ENCODE measurements around the gene PNRC2. TPM values are rescaled to one million over a fixed set of nuclear protein-coding genes. Genes with fewer than 3 reads are reported as not detected.

Gene PNRC2
- total and polyA plus RNA-seq, 2 of the 13 experiments (the other 11 are each of a cell fraction or from before 2014, with no cell fraction given) = 74.9 to 97.5 TPM

DNA sequence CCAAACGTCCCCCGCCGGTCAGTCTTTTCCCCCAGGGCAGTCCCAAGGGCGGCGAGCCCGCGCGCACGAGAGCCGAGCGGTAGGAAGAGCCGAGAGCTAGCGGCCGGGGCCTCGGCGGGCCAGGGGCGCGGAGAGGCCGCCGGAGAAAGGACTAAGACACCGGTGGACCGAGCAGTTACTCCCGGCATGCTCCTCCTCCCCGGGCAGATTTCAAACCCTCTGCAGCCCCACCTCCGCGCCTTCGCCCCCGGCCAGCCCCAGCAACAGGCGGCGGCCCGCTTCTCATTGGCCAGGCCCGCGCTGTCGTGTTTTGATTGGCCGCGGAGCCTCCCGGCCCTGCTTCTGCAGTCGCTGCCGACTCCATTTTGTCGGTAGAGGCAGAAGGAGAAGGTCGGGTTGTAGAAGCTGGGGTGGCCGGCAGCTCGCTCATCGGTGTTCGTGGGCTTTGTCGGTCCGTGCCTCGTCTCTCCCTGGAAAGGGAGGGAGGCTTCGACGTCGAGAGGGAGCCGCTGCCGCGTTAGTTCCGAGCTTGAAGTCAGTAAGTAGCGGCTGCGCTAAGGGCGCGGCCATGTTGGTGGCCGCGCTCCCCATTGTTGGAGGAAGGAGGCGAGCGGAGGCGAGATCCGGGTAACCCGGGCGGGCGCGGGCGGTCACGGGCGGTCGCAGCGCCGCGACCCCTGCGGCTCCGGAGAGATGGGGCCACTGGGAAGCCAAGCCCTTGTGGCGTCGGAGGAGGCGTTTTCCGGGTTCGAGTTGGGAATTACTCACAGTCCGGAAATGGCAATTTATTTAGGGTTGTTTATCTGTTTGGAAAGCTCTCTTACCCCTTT, at the start of gene PNRC2 (continued):
- TF ChIP-seq PHF8 (CRISPR knock-in tag; IDR thresholded peaks at IDR 0.05) = peak; percentile 80
- 0 out of 2 replicates have a peak, but pooled peaks have one; percentile 53 for TF ChIP-seq ZNF333 (CRISPR knock-in tag; IDR thresholded peaks at IDR 0.05; ENCODE audit: borderline replicate concordance)
- TF ChIP-seq ZNF816 (CRISPR knock-in tag; IDR thresholded peaks at IDR 0.05; ENCODE audit: borderline replicate concordance) = 0 out of 2 replicates have a peak, but pooled peaks have one; percentile 31
- TF ChIP-seq ZFP41 (CRISPR knock-in tag; IDR thresholded peaks at IDR 0.05; ENCODE audit: borderline replicate concordance) = no peak
- TF ChIP-seq, protein P1, sequence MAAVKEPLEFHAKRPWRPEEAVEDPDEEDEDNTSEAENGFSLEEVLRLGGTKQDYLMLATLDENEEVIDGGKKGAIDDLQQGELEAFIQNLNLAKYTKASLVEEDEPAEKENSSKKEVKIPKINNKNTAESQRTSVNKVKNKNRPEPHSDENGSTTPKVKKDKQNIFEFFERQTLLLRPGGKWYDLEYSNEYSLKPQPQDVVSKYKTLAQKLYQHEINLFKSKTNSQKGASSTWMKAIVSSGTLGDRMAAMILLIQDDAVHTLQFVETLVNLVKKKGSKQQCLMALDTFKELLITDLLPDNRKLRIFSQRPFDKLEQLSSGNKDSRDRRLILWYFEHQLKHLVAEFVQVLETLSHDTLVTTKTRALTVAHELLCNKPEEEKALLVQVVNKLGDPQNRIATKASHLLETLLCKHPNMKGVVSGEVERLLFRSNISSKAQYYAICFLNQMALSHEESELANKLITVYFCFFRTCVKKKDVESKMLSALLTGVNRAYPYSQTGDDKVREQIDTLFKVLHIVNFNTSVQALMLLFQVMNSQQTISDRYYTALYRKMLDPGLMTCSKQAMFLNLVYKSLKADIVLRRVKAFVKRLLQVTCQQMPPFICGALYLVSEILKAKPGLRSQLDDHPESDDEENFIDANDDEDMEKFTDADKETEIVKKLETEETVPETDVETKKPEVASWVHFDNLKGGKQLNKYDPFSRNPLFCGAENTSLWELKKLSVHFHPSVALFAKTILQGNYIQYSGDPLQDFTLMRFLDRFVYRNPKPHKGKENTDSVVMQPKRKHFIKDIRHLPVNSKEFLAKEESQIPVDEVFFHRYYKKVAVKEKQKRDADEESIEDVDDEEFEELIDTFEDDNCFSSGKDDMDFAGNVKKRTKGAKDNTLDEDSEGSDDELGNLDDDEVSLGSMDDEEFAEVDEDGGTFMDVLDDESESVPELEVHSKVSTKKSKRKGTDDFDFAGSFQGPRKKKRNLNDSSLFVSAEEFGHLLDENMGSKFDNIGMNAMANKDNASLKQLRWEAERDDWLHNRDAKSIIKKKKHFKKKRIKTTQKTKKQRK (IDR thresholded peaks at IDR 0.05; ENCODE audit: low read length) = no peak
- TF ChIP-seq ZNF839 (CRISPR knock-in tag; IDR thresholded peaks at IDR 0.05; ENCODE audit: borderline replicate concordance) = 0 out of 2 replicates have a peak, but pooled peaks have one; percentile 35
- TF ChIP-seq NCOA1 (CRISPR knock-in tag; IDR thresholded peaks at IDR 0.05) = 0 out of 2 replicates have a peak, but pooled peaks have one; percentile 54
- no peak for TF ChIP-seq FOXJ3 (CRISPR knock-in tag; IDR thresholded peaks at IDR 0.05; ENCODE audit: borderline replicate concordance)
- TF ChIP-seq KLF15 (CRISPR knock-in tag; IDR thresholded peaks at IDR 0.05; ENCODE audit: borderline replicate concordance) = 0 out of 2 replicates have a peak, but pooled peaks have one; percentile 32
